Endothelial cell of umbilical vein (primary cell): ENCODE measurements around the gene ANKRD16. TPM values are rescaled to one million over a fixed set of nuclear protein-coding genes. Genes with fewer than 3 reads are reported as not detected.

Experiments
- BruUV-seq: library from RNA; stranded (reverse); fragments of 400-500 nt; replicated peaks from 2 replicates; lab custom pipeline; 2021; lab: Mats Ljungman, UMichigan
- CTCF ChIA-PET: fragments of 300-600, 350-600 bp; sonication (Branson Sonifier 250); formaldehyde crosslinking; loops from one replicate; lab custom pipeline; 2021; ENCODE audit warnings: antibody characterized with exemption, inconsistent platforms; lab: Charles Lee
- POLR2A ChIA-PET: fragments of 300-600, 350-600 bp; sonication (Branson Sonifier 250); formaldehyde crosslinking; loops from one replicate; lab custom pipeline; 2021; ENCODE audit warnings: antibody characterized with exemption, inconsistent platforms; lab: Charles Lee
- DNase-seq: peaks from one replicate; pipeline ENCODE4 v3.0.0-alpha.2; 2011; ENCODE audit warnings: low read depth, low spot score
- FAIRE-seq: peaks from 2 replicates; lab custom pipeline; 2011; peaks lifted over from hg19 to GRCh38; lab: Jason Lieb, UNC
- H2AFZ ChIP-seq: 2 replicates; pipeline ENCODE4 v1.6.0; 2012; ENCODE audit warnings: low read depth, low read length, control low read depth, inconsistent platforms
- H3K27ac ChIP-seq: 2 replicates; pipeline ENCODE4 v1.5.1; 2011; ENCODE audit warnings: low read depth, mild to moderate bottlenecking, control low read depth, low read length, moderate library complexity; ENCODE audit not compliant: insufficient read depth
- H3K27me3 ChIP-seq, 2 experiments: 2 replicates each; pipeline versions ENCODE4 v1.6.0 to v1.6.1; 2011; ENCODE audit warnings: low read length in 2 of 2, mixed read lengths in 1 of 2; ENCODE audit not compliant: control insufficient read depth in 2 of 2, insufficient read depth in 2 of 2
- H3K36me3 ChIP-seq, 2 experiments: 2 replicates in 1 of 2; 3 replicates in 1 of 2; pipeline ENCODE4 v1.5.1; 2011; ENCODE audit warnings: low read length in 2 of 2, mild to moderate bottlenecking in 1 of 2, moderate library complexity in 1 of 2; ENCODE audit not compliant: control insufficient read depth in 2 of 2, insufficient read depth in 2 of 2; ENCODE audit errors: extremely low read depth in 1 of 2
- H3K4me1 ChIP-seq: 3 replicates; pipeline ENCODE4 v1.5.1; 2011; ENCODE audit warnings: mild to moderate bottlenecking, low read length; ENCODE audit not compliant: control insufficient read depth, insufficient read depth; ENCODE audit errors: extremely low read depth
- H3K4me2 ChIP-seq: 2 replicates; pipeline ENCODE4 v1.6.1; 2011; ENCODE audit warnings: low read length, control low read depth, mixed read lengths; ENCODE audit not compliant: insufficient read depth
- H3K4me3 ChIP-seq, 3 experiments: fragments of 200-600 bp in 1 of 3; sonication (generic), shearing (Covaris generic) in 1 of 3; replicated peaks in 1 of 3; 2 replicates each; pipeline ENCODE4 v1.5.1; 2011 to 2016; ENCODE audit warnings: control low read depth in 3 of 3, low read length in 3 of 3, mild to moderate bottlenecking in 2 of 3, inconsistent platforms in 1 of 3, low read depth in 1 of 3, moderate library complexity in 1 of 3; ENCODE audit not compliant: insufficient read depth in 1 of 3
- H3K79me2 ChIP-seq: 2 replicates; pipeline ENCODE4 v1.6.0; 2012; ENCODE audit warnings: low read length, inconsistent platforms; ENCODE audit not compliant: control insufficient read depth, insufficient read depth
- H3K9ac ChIP-seq: replicated peaks from 2 replicates; pipeline ENCODE3; 2011; ENCODE audit warnings: low read length, control low read depth; ENCODE audit not compliant: insufficient read depth; ENCODE audit errors: extremely low read depth
- H3K9me1 ChIP-seq: replicated peaks from 3 replicates; pipeline ENCODE4 v1.6.0; 2011; ENCODE audit warnings: mild to moderate bottlenecking, low read length; ENCODE audit not compliant: control insufficient read depth, insufficient read depth; ENCODE audit errors: extremely low read depth
- H3K9me3 ChIP-seq: replicated peaks from 2 replicates; pipeline ENCODE4 v1.5.1; 2012; ENCODE audit warnings: low read length, inconsistent platforms; ENCODE audit not compliant: control insufficient read depth, insufficient read depth
- H4K20me1 ChIP-seq: replicated peaks from 2 replicates; pipeline ENCODE3; 2011; ENCODE audit warnings: mild to moderate bottlenecking, low read length; ENCODE audit not compliant: control insufficient read depth, insufficient read depth; ENCODE audit errors: extremely low read depth
- CTCF ChIP-seq, 2 donors: IDR thresholded peaks; 1 replicate in 1 of 2; 2 replicates in 1 of 2; pipeline ENCODE4 v1.5.1; 2011; ENCODE audit warnings: low read length in 2 of 2, mild to moderate bottlenecking in 2 of 2, moderate library complexity in 2 of 2, control low read depth in 1 of 2, inconsistent platforms in 1 of 2, low read depth in 1 of 2; ENCODE audit not compliant: insufficient read depth in 1 of 2; ENCODE audit errors: extremely low read depth in 1 of 2
- EZH2 ChIP-seq: IDR thresholded peaks from 2 replicates; pipeline ENCODE4 v1.6.1; 2012; ENCODE audit warnings: borderline replicate concordance, low read depth, mild to moderate bottlenecking, moderate library complexity, low read length, inconsistent platforms; ENCODE audit not compliant: severe bottlenecking
- FOS ChIP-seq: IDR thresholded peaks from 2 replicates; pipeline ENCODE4 v1.6.1; 2011; ENCODE audit warnings: mild to moderate bottlenecking, low read length, moderate library complexity, borderline replicate concordance; ENCODE audit not compliant: insufficient read depth
- GATA2 ChIP-seq: IDR thresholded peaks from 2 replicates; pipeline ENCODE4 v1.7.0; 2011; ENCODE audit warnings: low read depth, mild to moderate bottlenecking, moderate library complexity, mixed read lengths, low read length; ENCODE audit not compliant: insufficient read length, insufficient read depth
- JUN ChIP-seq: IDR thresholded peaks from 2 replicates; pipeline ENCODE4 v1.6.1; 2011; ENCODE audit warnings: borderline replicate concordance, low read depth; ENCODE audit not compliant: insufficient read length, insufficient read depth
- MAX ChIP-seq: IDR thresholded peaks from 2 replicates; pipeline ENCODE4 v1.6.1; 2011; ENCODE audit not compliant: insufficient read depth, insufficient read length
- MYC ChIP-seq: IDR thresholded peaks from one replicate; pipeline ENCODE4 v1.6.1; 2011; ENCODE audit warnings: mild to moderate bottlenecking, low read depth, low read length
- POLR2A ChIP-seq: IDR thresholded peaks from 2 replicates; pipeline ENCODE4 v1.6.1; 2012; ENCODE audit warnings: low read depth, mild to moderate bottlenecking, control low read depth, low read length
- POLR2AphosphoS5 ChIP-seq: IDR thresholded peaks from 2 replicates; pipeline ENCODE4 v1.6.1; 2012; ENCODE audit warnings: low read depth, mild to moderate bottlenecking, control low read depth, low read length, moderate library complexity; ENCODE audit not compliant: insufficient read depth
- dilution Hi-C: fragments of 300-500 bp; cut with MboI; formaldehyde crosslinking; loops from one replicate; pipeline ENCODE4 v1.15.0; 2019; ENCODE audit warnings: low sequenced_read_pairs; ENCODE audit not compliant: extremely low pct_ligation_motif_present
- intact Hi-C: fragments of 100-400 bp; cut with micrococcal nuclease; formaldehyde crosslinking; loops from one replicate; pipeline ENCODE4 v1.10.0; 2022
- polyA plus RNA-seq, 4 experiments: library from polyadenylated mRNA; depleted of rRNA in 3 of 4; stranded (reverse) in 3 of 4; unstranded in 1 of 4; fragments of >200 nt; gene quantifications; 2 replicates each; pipeline versions ENCODE4 v1.2.1 to v1.2.3, GENCODE V29; 2011 to 2012; ENCODE audit warnings: missing spikeins in 1 of 4
- total RNA-seq: library from RNA; stranded (reverse); gene quantifications from 2 replicates; pipeline ENCODE4 v1.2.3, GENCODE V29; 2021

Gene ANKRD16
- total and polyA plus RNA-seq, 2 donors (not counting 3 experiments of a cell fraction or from before 2014, with no cell fraction given) = 6.9 to 8.0 TPM

GRCh38 chr10:5904227-5904626 lies 14.5 kb upstream of the ANKRD16 start:
- CTCF ChIA-PET = no interaction called here
- FAIRE-seq = no peak
- H3K79me2 ChIP-seq = peaks cover 12% of the 10 kb centered on the region

More at GRCh38 chr10:5904227-5904626, 14.5 kb upstream of the ANKRD16 start:
- intact Hi-C loops (no loop called here), dilution Hi-C loops (no loop called here)
- POLR2A ChIA-PET = no interaction called here
- Histone ChIP-seq H3K27me3 (no peaks in the 10 kb centered on the region), H4K20me1 (no peaks in the 10 kb centered on the region), H3K4me2 (no peak overlapping the region), H3K9me3 (no peaks in the 10 kb centered on the region), H3K36me3 (peaks cover 0 to 14% of the 10 kb centered on the region in 2 experiments), H2AFZ (no peak overlapping the region), H3K9ac (no peak overlapping the region), H3K9me1 (no peaks in the 10 kb centered on the region), H3K27ac (no peak overlapping the region), H3K4me3 (no peak overlapping the region), H3K4me1 (peaks cover 2% of the 10 kb centered on the region)
- TF ChIP-seq MAX (no peak), JUN (no peak), POLR2AphosphoS5 (no peak), EZH2 (no peak), MYC (no peak), CTCF (IDR thresholded peaks at IDR 0.05; ENCODE audit: extremely low read depth in 1 of 2, insufficient read depth in 1 of 2, low read depth in 1 of 2, low read length in 2 of 2) (no peak), FOS (no peak), POLR2A (no peak), GATA2 (no peak)
- no peak for DNase-seq
- no TSS peak for BruUV-seq
